ENCODE measurements around the gene PITPNM3.
"Not testable (repeated sequence)": the region's sequence is repeated elsewhere in the genome, so short reads cannot be mapped to it uniquely, and the experiment has no call there.

Gene PITPNM3

GRCh38 chr17:6495450-6496115 is 60.8 kb downstream of the PITPNM3 start:
- no peaks in the 10 kb centered on the region for H3K36me3 ChIP-seq (ENCODE audit: insufficient read depth, low read length)
- peaks cover 33% of the 10 kb centered on the region for H3K4me1 ChIP-seq (ENCODE audit: insufficient read depth, low read length)
- no peak overlapping the region for H3K4me3 ChIP-seq (ENCODE audit: low read depth in 1 of 2, low read length in 2 of 2)
- no peaks in the 10 kb centered on the region for H3K27me3 ChIP-seq (ENCODE audit: control insufficient read depth in 1 of 2, insufficient read depth in 2 of 2, low read length in 2 of 2)
- H3K27ac ChIP-seq (ENCODE audit: low read depth, low read length) = no peak overlapping the region
- no peaks in the 10 kb centered on the region for H3K9me3 ChIP-seq (ENCODE audit: low read length)
- no peak overlapping the region for H3K9ac ChIP-seq (ENCODE audit: low read length)

- Histone ChIP-seq H3K4me3 (ENCODE audit: low read depth in 1 of 2, low read length in 2 of 2) (no peak overlapping the region), H3K9ac (ENCODE audit: low read length) (no peak overlapping the region), H3K9me3 (ENCODE audit: low read length) (no peaks in the 10 kb centered on the region)
These were observed 62.0 kb downstream of the PITPNM3 start for GRCh38 chr17:6494239-6494941.

GRCh38 chr17:6492892-6493674 is 63.3 kb downstream of the PITPNM3 start:
- H3K9ac ChIP-seq (ENCODE audit: low read length) = no peak overlapping the region
- H3K27me3 ChIP-seq (ENCODE audit: control insufficient read depth in 1 of 2, insufficient read depth in 2 of 2, low read length in 2 of 2) = no peaks in the 10 kb centered on the region
- no peaks in the 10 kb centered on the region for H3K36me3 ChIP-seq (ENCODE audit: insufficient read depth, low read length)
- no peaks in the 10 kb centered on the region for H3K9me3 ChIP-seq (ENCODE audit: low read length)
- H3K27ac ChIP-seq (ENCODE audit: low read depth, low read length) = no peak overlapping the region
- no peak overlapping the region for H3K4me3 ChIP-seq (ENCODE audit: low read depth in 1 of 2, low read length in 2 of 2)
- H3K4me1 ChIP-seq (ENCODE audit: insufficient read depth, low read length) = peaks cover 30% of the 10 kb centered on the region

More at GRCh38 chr17:6494239-6494941, 62.0 kb downstream of the PITPNM3 start:
- H3K36me3 ChIP-seq (ENCODE audit: insufficient read depth, low read length) = no peaks in the 10 kb centered on the region
- no peaks in the 10 kb centered on the region for H3K27me3 ChIP-seq (ENCODE audit: control insufficient read depth in 1 of 2, insufficient read depth in 2 of 2, low read length in 2 of 2)
- no peak overlapping the region for H3K27ac ChIP-seq (ENCODE audit: low read depth, low read length)
- peaks cover 33% of the 10 kb centered on the region for H3K4me1 ChIP-seq (ENCODE audit: insufficient read depth, low read length)

- Histone ChIP-seq H3K9me3 (ENCODE audit: low read length) (no peaks in the 10 kb centered on the region), H3K36me3 (ENCODE audit: insufficient read depth, low read length) (no peaks in the 10 kb centered on the region), H3K9ac (ENCODE audit: low read length) (no peak overlapping the region), H3K4me1 (ENCODE audit: insufficient read depth, low read length) (peaks cover 12% of the 10 kb centered on the region), H3K27me3 (ENCODE audit: control insufficient read depth in 1 of 2, insufficient read depth in 2 of 2, low read length in 2 of 2) (no peaks in the 10 kb centered on the region), H3K27ac (ENCODE audit: low read depth, low read length) (no peak overlapping the region), H3K4me3 (ENCODE audit: low read depth in 1 of 2, low read length in 2 of 2) (no peak overlapping the region)
These were observed 65.2 kb downstream of the PITPNM3 start for GRCh38 chr17:6491071-6491700.

GRCh38 chr17:6489016-6489550 is 67.3 kb downstream of the PITPNM3 start:
- H3K27me3 ChIP-seq (ENCODE audit: control insufficient read depth in 1 of 2, insufficient read depth in 2 of 2, low read length in 2 of 2) = no peaks in the 10 kb centered on the region

GRCh38 chr17:6488008-6488539 is 68.3 kb downstream of the PITPNM3 start:
- H3K9ac ChIP-seq (ENCODE audit: low read length) = no peak overlapping the region
- peaks cover 3% of the 10 kb centered on the region for H3K4me1 ChIP-seq (ENCODE audit: insufficient read depth, low read length)

More at GRCh38 chr17:6489016-6489550, 67.3 kb downstream of the PITPNM3 start:
- peaks cover 12% of the 10 kb centered on the region for H3K4me1 ChIP-seq (ENCODE audit: insufficient read depth, low read length)
- no peak overlapping the region for H3K9ac ChIP-seq (ENCODE audit: low read length)
- H3K27ac ChIP-seq (ENCODE audit: low read depth, low read length) = no peak overlapping the region
- no peak overlapping the region for H3K4me3 ChIP-seq (ENCODE audit: low read depth in 1 of 2, low read length in 2 of 2)
- H3K9me3 ChIP-seq (ENCODE audit: low read length) = no peaks in the 10 kb centered on the region
- H3K36me3 ChIP-seq (ENCODE audit: insufficient read depth, low read length) = no peaks in the 10 kb centered on the region

GRCh38 chr17:6487251-6488007 is 68.9 kb downstream of the PITPNM3 start:
- H3K9ac ChIP-seq (ENCODE audit: low read length) = no peak overlapping the region
- H3K4me1 ChIP-seq (ENCODE audit: insufficient read depth, low read length) = no peaks in the 10 kb centered on the region
- H3K27me3 ChIP-seq (ENCODE audit: control insufficient read depth in 1 of 2, insufficient read depth in 2 of 2, low read length in 2 of 2) = no peaks in the 10 kb centered on the region
- no peak overlapping the region for H3K27ac ChIP-seq (ENCODE audit: low read depth, low read length)
- H3K9me3 ChIP-seq (ENCODE audit: low read length) = no peaks in the 10 kb centered on the region
- peaks cover 7% of the 10 kb centered on the region for H3K36me3 ChIP-seq (ENCODE audit: insufficient read depth, low read length)
- no peak overlapping the region for H3K4me3 ChIP-seq (ENCODE audit: low read depth in 1 of 2, low read length in 2 of 2)

More at GRCh38 chr17:6488008-6488539, 68.3 kb downstream of the PITPNM3 start:
- no peak overlapping the region for H3K4me3 ChIP-seq (ENCODE audit: low read depth in 1 of 2, low read length in 2 of 2)
- H3K9me3 ChIP-seq (ENCODE audit: low read length) = no peaks in the 10 kb centered on the region
- peaks cover 7% of the 10 kb centered on the region for H3K36me3 ChIP-seq (ENCODE audit: insufficient read depth, low read length)
- H3K27me3 ChIP-seq (ENCODE audit: control insufficient read depth in 1 of 2, insufficient read depth in 2 of 2, low read length in 2 of 2) = no peaks in the 10 kb centered on the region
- H3K27ac ChIP-seq (ENCODE audit: low read depth, low read length) = no peak overlapping the region

GRCh38 chr17:6485646-6486412 is 70.5 kb downstream of the PITPNM3 start:
- no peaks in the 10 kb centered on the region for H3K4me1 ChIP-seq (ENCODE audit: insufficient read depth, low read length)
- no peaks in the 10 kb centered on the region for H3K9me3 ChIP-seq (ENCODE audit: low read length)
- H3K9ac ChIP-seq (ENCODE audit: low read length) = no peak overlapping the region
- H3K4me3 ChIP-seq (ENCODE audit: low read depth in 1 of 2, low read length in 2 of 2) = no peak overlapping the region
- no peaks in the 10 kb centered on the region for H3K27me3 ChIP-seq (ENCODE audit: control insufficient read depth in 1 of 2, insufficient read depth in 2 of 2, low read length in 2 of 2)
- peaks cover 7% of the 10 kb centered on the region for H3K36me3 ChIP-seq (ENCODE audit: insufficient read depth, low read length)
- no peak overlapping the region for H3K27ac ChIP-seq (ENCODE audit: low read depth, low read length)

- Histone ChIP-seq H3K27ac (ENCODE audit: low read depth, low read length) (no peak overlapping the region), H3K9me3 (ENCODE audit: low read length) (no peaks in the 10 kb centered on the region), H3K27me3 (ENCODE audit: control insufficient read depth in 1 of 2, insufficient read depth in 2 of 2, low read length in 2 of 2) (no peaks in the 10 kb centered on the region), H3K36me3 (ENCODE audit: insufficient read depth, low read length) (peaks cover 7% of the 10 kb centered on the region), H3K9ac (ENCODE audit: low read length) (no peak overlapping the region), H3K4me1 (ENCODE audit: insufficient read depth, low read length) (no peaks in the 10 kb centered on the region), H3K4me3 (ENCODE audit: low read depth in 1 of 2, low read length in 2 of 2) (no peak overlapping the region)
These were observed 72.8 kb downstream of the PITPNM3 start for GRCh38 chr17:6483507-6483906.

GRCh38 chr17:6482796-6483195 is 73.6 kb downstream of the PITPNM3 start:
- not testable (repeated sequence) for H3K27me3 ChIP-seq (ENCODE audit: control insufficient read depth in 1 of 2, insufficient read depth in 2 of 2, low read length in 2 of 2); H3K27ac ChIP-seq (ENCODE audit: low read depth, low read length); H3K4me3 ChIP-seq (ENCODE audit: low read depth in 1 of 2, low read length in 2 of 2); H3K9me3 ChIP-seq (ENCODE audit: low read length); H3K9ac ChIP-seq (ENCODE audit: low read length); H3K4me1 ChIP-seq (ENCODE audit: insufficient read depth, low read length); H3K36me3 ChIP-seq (ENCODE audit: insufficient read depth, low read length)
